Keratinocyte (primary cell): ENCODE data around the gene UBE2E3. TPM values are rescaled to one million over a fixed set of nuclear protein-coding genes. Genes with fewer than 3 reads are reported as not detected.

Experiments
- DNase-seq: peaks from one replicate; pipeline ENCODE4 v3.0.0-alpha.2; 2011; ENCODE audit warnings: low read depth, missing footprints, low spot score
- FAIRE-seq: peaks from 2 replicates; lab custom pipeline; 2011; peaks lifted over from hg19 to GRCh38; lab: Jason Lieb, UNC
- H2AFZ ChIP-seq: 2 replicates; pipeline ENCODE4 v1.6.0; 2012; ENCODE audit warnings: low read length, control low read depth, inconsistent platforms; ENCODE audit not compliant: control insufficient read depth
- H3K27ac ChIP-seq: 2 replicates; pipeline ENCODE4 v1.5.1; 2011; ENCODE audit warnings: low read length; ENCODE audit not compliant: control insufficient read depth, insufficient read depth
- H3K27me3 ChIP-seq: 3 replicates; pipeline ENCODE4 v1.6.0; 2011; ENCODE audit warnings: low read length; ENCODE audit not compliant: control insufficient read depth, insufficient read depth; ENCODE audit errors: extremely low read depth
- H3K36me3 ChIP-seq, 2 experiments: 2 replicates in 1 of 2; 3 replicates in 1 of 2; pipeline ENCODE4 v1.5.1; 2011; ENCODE audit warnings: low read length in 2 of 2, mild to moderate bottlenecking in 1 of 2; ENCODE audit not compliant: control insufficient read depth in 2 of 2, insufficient read depth in 2 of 2; ENCODE audit errors: extremely low read depth in 1 of 2
- H3K4me1 ChIP-seq: 3 replicates; pipeline ENCODE4 v1.5.1; 2011; ENCODE audit warnings: low read length; ENCODE audit not compliant: control insufficient read depth, insufficient read depth; ENCODE audit errors: extremely low read depth
- H3K4me2 ChIP-seq: 3 replicates; pipeline ENCODE4 v1.6.0; 2011; ENCODE audit warnings: low read depth, low read length; ENCODE audit not compliant: control insufficient read depth, insufficient read depth; ENCODE audit errors: extremely low read depth
- H3K4me3 ChIP-seq, 3 experiments: fragments of 200-600 bp in 1 of 3; sonication (generic) in 1 of 3; 2 replicates in 2 of 3; 3 replicates in 1 of 3; pipeline ENCODE4 v1.5.1; 2011 to 2016; ENCODE audit warnings: low read length in 3 of 3, mild to moderate bottlenecking in 3 of 3, control low read depth in 2 of 3, inconsistent platforms in 1 of 3, low read depth in 1 of 3, mixed read lengths in 1 of 3, mixed run types in 1 of 3, moderate library complexity in 1 of 3; ENCODE audit not compliant: control insufficient read depth in 2 of 3, insufficient read depth in 2 of 3; ENCODE audit errors: extremely low read depth in 1 of 3
- H3K79me2 ChIP-seq: 2 replicates; pipeline ENCODE4 v1.6.0; 2012; ENCODE audit warnings: low read length; ENCODE audit not compliant: control insufficient read depth, insufficient read depth
- H3K9ac ChIP-seq: 3 replicates; pipeline ENCODE4 v1.6.0; 2011; ENCODE audit warnings: low read length; ENCODE audit not compliant: control insufficient read depth, insufficient read depth; ENCODE audit errors: extremely low read depth
- H3K9me1 ChIP-seq: 3 replicates; pipeline ENCODE4 v1.6.0; 2011; ENCODE audit warnings: low read length; ENCODE audit not compliant: control insufficient read depth, insufficient read depth; ENCODE audit errors: extremely low read depth
- H3K9me3 ChIP-seq: 2 replicates; pipeline ENCODE4 v1.5.1; 2012; ENCODE audit warnings: low read depth, low read length; ENCODE audit not compliant: control insufficient read depth
- H4K20me1 ChIP-seq: 3 replicates; pipeline ENCODE4 v1.6.0; 2011; ENCODE audit warnings: low read length; ENCODE audit not compliant: control insufficient read depth, insufficient read depth; ENCODE audit errors: extremely low read depth
- CTCF ChIP-seq, 3 experiments: IDR thresholded peaks in 1 of 3; conservative IDR thresholded peaks in 1 of 3; optimal IDR thresholded peaks in 1 of 3; 2 replicates in 2 of 3; 3 replicates in 1 of 3; pipeline versions ENCODE3 to v1.5.1; 2011; ENCODE audit warnings: low read length in 3 of 3, mild to moderate bottlenecking in 3 of 3, moderate library complexity in 2 of 3, control low read depth in 1 of 3, inconsistent platforms in 1 of 3; ENCODE audit not compliant: insufficient read depth in 2 of 3; ENCODE audit errors: extremely low read depth in 1 of 3
- EZH2 ChIP-seq: IDR thresholded peaks from one replicate; pipeline ENCODE4 v1.6.1; 2012; ENCODE audit warnings: inconsistent platforms, mild to moderate bottlenecking, low read length, moderate library complexity
- dilution Hi-C: fragments of 300-500 bp; cut with MboI; formaldehyde crosslinking; loops from one replicate; pipeline ENCODE4 v1.7.0; 2020; ENCODE audit warnings: low sequenced_read_pairs; ENCODE audit not compliant: extremely low pct_ligation_motif_present
- polyA plus RNA-seq, 5 experiments: library from polyadenylated mRNA; depleted of rRNA in 3 of 5; stranded (reverse) in 3 of 5; stranded (forward) in 1 of 5; unstranded in 1 of 5; fragments of >200 nt; gene quantifications; 1 replicate in 1 of 5; 2 replicates in 3 of 5; 3 replicates in 1 of 5; pipeline versions ENCODE4 v1.2.1 to v1.2.3, GENCODE V29; 2011 to 2012; ENCODE audit warnings: missing spikeins in 2 of 5, low read depth in 1 of 5, low replicate concordance in 1 of 5

The UBE2E3 gene
- polyA plus RNA-seq, 1 donor (not counting 4 experiments of a cell fraction or from before 2014, with no cell fraction given), result 91.1 TPM

- no peaks in the 10 kb centered on the region for H3K27me3 ChIP-seq
- dilution Hi-C loops, result no loop called here
- H3K4me1 ChIP-seq, result peaks cover 19% of the 10 kb centered on the region
- H3K4me3 ChIP-seq, result peak overlapping the region in 1 of 3 experiments; percentile 56
- no peak overlapping the region for H3K9ac ChIP-seq
- peak overlapping the region; percentile 70 for H3K4me2 ChIP-seq
- DNase-seq, result no peak
- H4K20me1 ChIP-seq, result no peaks in the 10 kb centered on the region
- no peaks in the 10 kb centered on the region for H3K9me1 ChIP-seq
- H2AFZ ChIP-seq, result peak overlapping the region; percentile 84
- H3K36me3 ChIP-seq, result peaks cover 0 to 3% of the 10 kb centered on the region in 2 experiments
- TF ChIP-seq EZH2, result no peak
- TF ChIP-seq CTCF (optimal IDR thresholded peaks at IDR 0.05 in 1 of 3, IDR thresholded peaks at IDR 0.05 in 1 of 3, conservative IDR thresholded peaks at IDR 0.05 in 1 of 3; ENCODE audit: extremely low read depth in 1 of 3, insufficient read depth in 2 of 3, low read length in 3 of 3), result no peak
- no peaks in the 10 kb centered on the region for H3K9me3 ChIP-seq
- H3K27ac ChIP-seq, result peak overlapping the region; percentile 35
- FAIRE-seq, result peak; percentile 67
- peaks cover 20% of the 10 kb centered on the region for H3K79me2 ChIP-seq
Observed at GRCh38 chr2:180978903-180979748, 1.3 kb upstream of the UBE2E3 start.

GRCh38 chr2:180979749-180980105, 678 bp upstream of the UBE2E3 start:
- H3K9ac ChIP-seq, result peak overlapping the region; percentile 70
- peak overlapping the region; percentile 40 to 66 (median 56) for H3K4me3 ChIP-seq
- peaks cover 0 to 3% of the 10 kb centered on the region in 2 experiments for H3K36me3 ChIP-seq
- no peak for TF ChIP-seq EZH2
- TF ChIP-seq CTCF (optimal IDR thresholded peaks at IDR 0.05 in 1 of 3, IDR thresholded peaks at IDR 0.05 in 1 of 3, conservative IDR thresholded peaks at IDR 0.05 in 1 of 3; ENCODE audit: extremely low read depth in 1 of 3, insufficient read depth in 2 of 3, low read length in 3 of 3), result no peak
- H3K79me2 ChIP-seq, result peaks cover 26% of the 10 kb centered on the region
- H4K20me1 ChIP-seq, result no peaks in the 10 kb centered on the region
- H3K9me1 ChIP-seq, result no peaks in the 10 kb centered on the region
- no peaks in the 10 kb centered on the region for H3K9me3 ChIP-seq
- no peak for DNase-seq
- peak overlapping the region; percentile 70 for H3K4me2 ChIP-seq
- no peaks in the 10 kb centered on the region for H3K27me3 ChIP-seq
- dilution Hi-C loops, result no loop called here
- H2AFZ ChIP-seq, result peak overlapping the region; percentile 84
- peak overlapping the region; percentile 35 for H3K27ac ChIP-seq
- FAIRE-seq, result peak; percentile 66
- peaks cover 19% of the 10 kb centered on the region for H3K4me1 ChIP-seq
